Measurements from ENCODE around the gene RNF175.
A peak's percentile ranks its signal among the peaks of the same experiment; 100 is the strongest.

The RNF175 gene

GRCh38 chr4:153785910-153786721, 26.3 kb upstream of the RNF175 start:
- DNase-seq (ENCODE audit: insufficient read length, low spot score), result no peak
- TF ChIP-seq POU2F2 (IDR thresholded peaks at IDR 0.05; ENCODE audit: low read depth, low read length), result no peak
- TF ChIP-seq POLR2A (IDR thresholded peaks at IDR 0.05; ENCODE audit: low read depth, low read length), result no peak
- no peak for TF ChIP-seq PAX5 (IDR thresholded peaks at IDR 0.05; ENCODE audit: insufficient read depth, low read length, severe bottlenecking)
- no peak for TF ChIP-seq POLR2AphosphoS5 (IDR thresholded peaks at IDR 0.05; ENCODE audit: low read depth, low read length)
- TF ChIP-seq TAF1 (IDR thresholded peaks at IDR 0.05; ENCODE audit: low read depth, low read length), result no peak
- no peak for TF ChIP-seq SPI1 (IDR thresholded peaks at IDR 0.05; ENCODE audit: low read depth, low read length)
- peak; percentile 69 for FAIRE-seq

DNA sequence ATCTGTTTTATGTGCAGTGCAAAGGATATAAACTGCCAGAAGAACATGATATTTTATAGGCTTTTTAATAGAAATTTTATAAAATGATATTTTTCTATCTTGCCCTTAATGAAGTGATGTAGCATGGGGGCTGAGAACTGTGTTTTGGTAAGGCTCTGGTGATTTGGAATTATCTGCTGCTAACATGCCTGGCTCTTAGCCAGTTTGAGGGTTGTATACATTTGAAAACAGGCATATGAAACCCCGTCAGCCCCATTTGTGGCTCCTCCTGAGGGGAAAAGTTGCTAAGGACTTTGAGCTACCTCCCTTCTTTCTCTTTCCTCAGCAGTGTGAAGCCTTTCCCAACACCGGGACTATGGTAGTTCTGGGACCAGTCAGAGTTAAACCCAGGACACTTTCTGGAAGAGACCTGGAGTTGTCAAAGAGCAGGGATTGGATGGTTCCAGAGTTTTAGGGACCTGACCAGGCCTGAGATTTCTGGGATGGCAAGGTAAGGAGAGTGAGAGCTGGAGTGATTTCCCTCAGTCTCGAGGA, 24.4 kb upstream of the RNF175 start:
- TF ChIP-seq TAF1 (IDR thresholded peaks at IDR 0.05; ENCODE audit: low read depth, low read length) (no peak), POLR2A (IDR thresholded peaks at IDR 0.05; ENCODE audit: low read depth, low read length) (no peak), POLR2AphosphoS5 (IDR thresholded peaks at IDR 0.05; ENCODE audit: low read depth, low read length) (no peak), PAX5 (IDR thresholded peaks at IDR 0.05; ENCODE audit: insufficient read depth, low read length, severe bottlenecking) (no peak), POU2F2 (IDR thresholded peaks at IDR 0.05; ENCODE audit: low read depth, low read length) (no peak), SPI1 (IDR thresholded peaks at IDR 0.05; ENCODE audit: low read depth, low read length) (no peak)
- DNase-seq (ENCODE audit: insufficient read length, low spot score) (no peak), FAIRE-seq (no peak)

GRCh38 chr4:153782581-153782980, 22.8 kb upstream of the RNF175 start:
- FAIRE-seq (no peak), DNase-seq (ENCODE audit: insufficient read length, low spot score) (no peak)
- TF ChIP-seq POLR2AphosphoS5 (IDR thresholded peaks at IDR 0.05; ENCODE audit: low read depth, low read length), result no peak
- no peak for TF ChIP-seq PAX5 (IDR thresholded peaks at IDR 0.05; ENCODE audit: insufficient read depth, low read length, severe bottlenecking)

GRCh38 chr4:153781717-153782416, 22.0 kb upstream of the RNF175 start:
- TF ChIP-seq SPI1 (IDR thresholded peaks at IDR 0.05; ENCODE audit: low read depth, low read length), result no peak
- no peak for TF ChIP-seq POLR2AphosphoS5 (IDR thresholded peaks at IDR 0.05; ENCODE audit: low read depth, low read length)
- no peak for TF ChIP-seq POLR2A (IDR thresholded peaks at IDR 0.05; ENCODE audit: low read depth, low read length)
- no peak for TF ChIP-seq PAX5 (IDR thresholded peaks at IDR 0.05; ENCODE audit: insufficient read depth, low read length, severe bottlenecking)
- no peak for TF ChIP-seq TAF1 (IDR thresholded peaks at IDR 0.05; ENCODE audit: low read depth, low read length)
- no peak for TF ChIP-seq POU2F2 (IDR thresholded peaks at IDR 0.05; ENCODE audit: low read depth, low read length)
- FAIRE-seq (no peak), DNase-seq (ENCODE audit: insufficient read length, low spot score) (no peak)

GRCh38 chr4:153781280-153781679, 21.5 kb upstream of the RNF175 start:
- DNase-seq (ENCODE audit: insufficient read length, low spot score) (no peak), FAIRE-seq (no peak)
- TF ChIP-seq POU2F2 (IDR thresholded peaks at IDR 0.05; ENCODE audit: low read depth, low read length) (no peak), POLR2AphosphoS5 (IDR thresholded peaks at IDR 0.05; ENCODE audit: low read depth, low read length) (no peak), TAF1 (IDR thresholded peaks at IDR 0.05; ENCODE audit: low read depth, low read length) (no peak), SPI1 (IDR thresholded peaks at IDR 0.05; ENCODE audit: low read depth, low read length) (no peak), POLR2A (IDR thresholded peaks at IDR 0.05; ENCODE audit: low read depth, low read length) (no peak)

DNA sequence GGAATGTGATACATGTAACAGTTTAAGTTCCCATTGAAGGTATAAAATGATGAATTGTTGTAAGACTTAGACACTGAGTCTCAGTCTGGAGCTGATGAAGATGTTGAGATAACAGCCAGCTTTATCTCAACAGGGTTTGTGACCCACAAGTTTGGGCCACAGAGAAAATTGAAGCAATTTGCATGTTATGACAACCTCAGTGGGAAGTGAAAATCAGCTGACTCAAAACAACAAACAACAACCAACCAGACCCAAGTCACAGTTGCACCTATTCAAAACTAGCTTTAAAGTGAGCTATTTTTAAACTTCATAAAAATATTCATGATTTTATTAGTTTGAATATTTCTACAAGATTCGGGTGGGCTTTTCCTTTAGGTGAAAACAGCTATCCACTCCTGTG, 21.1 kb upstream of the RNF175 start:
- peak; percentile 62 for FAIRE-seq
- TF ChIP-seq SPI1 (IDR thresholded peaks at IDR 0.05; ENCODE audit: low read depth, low read length) (peak; percentile 67), PAX5 (IDR thresholded peaks at IDR 0.05; ENCODE audit: insufficient read depth, low read length, severe bottlenecking) (no peak), POU2F2 (IDR thresholded peaks at IDR 0.05; ENCODE audit: low read depth, low read length) (no peak)
- DNase-seq (ENCODE audit: insufficient read length, low spot score), result no peak

GRCh38 chr4:153780221-153780620, 20.4 kb upstream of the RNF175 start:
- no peak for TF ChIP-seq PAX5 (IDR thresholded peaks at IDR 0.05; ENCODE audit: insufficient read depth, low read length, severe bottlenecking)
- no peak for TF ChIP-seq SPI1 (IDR thresholded peaks at IDR 0.05; ENCODE audit: low read depth, low read length)
- TF ChIP-seq POLR2AphosphoS5 (IDR thresholded peaks at IDR 0.05; ENCODE audit: low read depth, low read length), result no peak
- TF ChIP-seq POLR2A (IDR thresholded peaks at IDR 0.05; ENCODE audit: low read depth, low read length), result no peak
- TF ChIP-seq TAF1 (IDR thresholded peaks at IDR 0.05; ENCODE audit: low read depth, low read length), result no peak
- TF ChIP-seq POU2F2 (IDR thresholded peaks at IDR 0.05; ENCODE audit: low read depth, low read length), result no peak
- FAIRE-seq (no peak), DNase-seq (ENCODE audit: insufficient read length, low spot score) (no peak)

DNA sequence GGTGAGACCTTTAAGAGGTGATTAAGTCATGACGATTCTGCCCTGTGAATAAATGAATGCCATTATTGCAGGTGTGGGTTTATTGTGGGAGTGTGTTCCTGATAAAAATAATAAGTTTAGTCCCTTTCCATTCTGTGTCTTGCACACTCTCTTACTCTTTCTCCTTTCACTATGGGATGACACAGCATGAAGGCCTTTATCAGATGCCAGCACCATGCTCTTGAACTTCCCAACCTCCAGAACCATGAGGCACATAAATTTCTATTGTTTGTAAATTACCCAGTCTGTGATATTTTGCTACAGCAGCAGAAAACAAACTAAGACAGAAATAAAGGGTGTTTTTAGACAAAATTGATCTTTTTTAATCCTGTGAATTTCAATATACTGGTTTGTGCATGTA, 18.6 kb upstream of the RNF175 start:
- FAIRE-seq, result no peak
- TF ChIP-seq POU2F2 (IDR thresholded peaks at IDR 0.05; ENCODE audit: low read depth, low read length) (no peak), POLR2A (IDR thresholded peaks at IDR 0.05; ENCODE audit: low read depth, low read length) (no peak), PAX5 (IDR thresholded peaks at IDR 0.05; ENCODE audit: insufficient read depth, low read length, severe bottlenecking) (no peak), POLR2AphosphoS5 (IDR thresholded peaks at IDR 0.05; ENCODE audit: low read depth, low read length) (no peak), TAF1 (IDR thresholded peaks at IDR 0.05; ENCODE audit: low read depth, low read length) (no peak), SPI1 (IDR thresholded peaks at IDR 0.05; ENCODE audit: low read depth, low read length) (no peak)
- no peak for DNase-seq (ENCODE audit: insufficient read length, low spot score)

DNA sequence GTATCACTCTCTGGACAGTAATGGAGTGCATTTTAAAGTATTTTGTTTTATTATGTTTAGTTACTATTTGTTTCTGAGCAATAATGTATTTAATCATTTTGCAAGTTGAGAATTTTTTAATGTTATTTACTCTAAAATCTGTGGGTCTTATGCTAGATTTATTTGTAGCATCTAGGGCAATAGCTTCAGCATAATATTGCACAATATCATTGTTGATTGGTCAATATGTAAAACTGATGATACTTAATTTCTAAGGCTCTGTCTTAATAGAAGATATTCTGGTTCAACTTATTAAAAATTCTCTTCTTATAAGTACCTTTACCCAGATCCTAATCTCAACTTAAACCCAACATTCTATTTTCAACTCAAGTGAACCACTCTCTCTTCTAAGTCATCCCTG, 17.6 kb upstream of the RNF175 start:
- no peak for FAIRE-seq
- DNase-seq (ENCODE audit: insufficient read length, low spot score), result no peak
- no peak for TF ChIP-seq POLR2A (IDR thresholded peaks at IDR 0.05; ENCODE audit: low read depth, low read length)
- TF ChIP-seq TAF1 (IDR thresholded peaks at IDR 0.05; ENCODE audit: low read depth, low read length), result no peak
- no peak for TF ChIP-seq POLR2AphosphoS5 (IDR thresholded peaks at IDR 0.05; ENCODE audit: low read depth, low read length)
- TF ChIP-seq SPI1 (IDR thresholded peaks at IDR 0.05; ENCODE audit: low read depth, low read length), result no peak
- no peak for TF ChIP-seq POU2F2 (IDR thresholded peaks at IDR 0.05; ENCODE audit: low read depth, low read length)
- TF ChIP-seq PAX5 (IDR thresholded peaks at IDR 0.05; ENCODE audit: insufficient read depth, low read length, severe bottlenecking), result no peak

Data from GM12891 (cell line).